CD14-positive monocyte (primary cell): Measurements from ENCODE around the gene ITPKB. TPM values are rescaled to one million over a fixed set of nuclear protein-coding genes. Genes with fewer than 3 reads are reported as not detected.

Experiments
- DNase-seq, 3 donors: peaks; one replicate each; pipeline ENCODE4 v3.0.0-alpha.2; 2011 to 2022
- H2AFZ ChIP-seq: 2 replicates; pipeline ENCODE4 v1.6.0; 2012; ENCODE audit warnings: mild to moderate bottlenecking, low read depth, low read length, inconsistent platforms; ENCODE audit not compliant: insufficient read depth, poor library complexity, severe bottlenecking
- H3K27ac ChIP-seq, 2 donors: 1 replicate in 1 of 2; 2 replicates in 1 of 2; pipeline ENCODE4 v1.5.1; 2012 to 2013; ENCODE audit warnings: low read length in 2 of 2, control low read depth in 1 of 2, inconsistent platforms in 1 of 2, low read depth in 1 of 2, mild to moderate bottlenecking in 1 of 2
- H3K27me3 ChIP-seq, 2 donors: one replicate each; pipeline versions ENCODE4 v1.6.0 to v1.6.1; 2011 to 2013; ENCODE audit warnings: low read length in 2 of 2; ENCODE audit not compliant: control insufficient read depth in 2 of 2, insufficient read depth in 2 of 2
- H3K36me3 ChIP-seq, 2 donors: replicated peaks in 1 of 2; 1 replicate in 1 of 2; 2 replicates in 1 of 2; pipeline versions ENCODE4 v1.5.1 to v1.6.1; 2012 to 2013; ENCODE audit warnings: low read length in 2 of 2, control low read depth in 1 of 2, inconsistent platforms in 1 of 2, mild to moderate bottlenecking in 1 of 2; ENCODE audit not compliant: insufficient read depth in 2 of 2, control insufficient read depth in 1 of 2
- H3K4me1 ChIP-seq, 2 donors: 1 replicate in 1 of 2; 2 replicates in 1 of 2; pipeline versions ENCODE4 v1.5.1 to v1.6.1; 2012 to 2013; ENCODE audit warnings: low read length in 2 of 2, control low read depth in 1 of 2, inconsistent platforms in 1 of 2, mild to moderate bottlenecking in 1 of 2, moderate library complexity in 1 of 2; ENCODE audit not compliant: insufficient read depth in 2 of 2, control insufficient read depth in 1 of 2
- H3K4me2 ChIP-seq: replicated peaks from 2 replicates; pipeline ENCODE3; 2012; ENCODE audit warnings: low read length, moderate library complexity, mild to moderate bottlenecking; ENCODE audit not compliant: poor library complexity, severe bottlenecking; ENCODE audit errors: extremely low read depth
- H3K4me3 ChIP-seq, 3 experiments: fragments of 200-600 bp in 1 of 3; sonication (generic) in 1 of 3; replicated peaks in 1 of 3; 1 replicate in 2 of 3; 2 replicates in 1 of 3; pipeline ENCODE4 v1.5.1; 2011 to 2013; ENCODE audit warnings: low read length in 3 of 3, mild to moderate bottlenecking in 3 of 3, control low read depth in 2 of 3, low read depth in 2 of 3, inconsistent platforms in 1 of 3, moderate library complexity in 1 of 3
- H3K79me2 ChIP-seq: 2 replicates; pipeline ENCODE4 v1.6.0; 2012; ENCODE audit warnings: mild to moderate bottlenecking, control low read depth, inconsistent platforms, low read length, moderate library complexity; ENCODE audit not compliant: insufficient read depth
- H3K9ac ChIP-seq: 2 replicates; pipeline ENCODE4 v1.6.0; 2017; ENCODE audit warnings: low read length, mild to moderate bottlenecking; ENCODE audit not compliant: insufficient read depth, poor library complexity, severe bottlenecking
- H3K9me3 ChIP-seq, 2 donors: replicated peaks in 1 of 2; 1 replicate in 1 of 2; 2 replicates in 1 of 2; pipeline versions ENCODE4 v1.5.1 to v1.6.1; 2012 to 2013; ENCODE audit warnings: low read length in 2 of 2, control low read depth in 1 of 2; ENCODE audit not compliant: control insufficient read depth in 1 of 2, insufficient read depth in 1 of 2
- H4K20me1 ChIP-seq: 2 replicates; pipeline ENCODE4 v1.6.0; 2012; ENCODE audit warnings: mild to moderate bottlenecking, low read length, control low read depth, moderate library complexity; ENCODE audit not compliant: insufficient read depth
- H3K27ac Mint-ChIP-seq, 7 donors: one replicate each; pipeline ENCODE4 v1.8.0; 2020; ENCODE audit warnings: mild to moderate bottlenecking in 7 of 7, mixed read lengths in 7 of 7, moderate library complexity in 6 of 7, inconsistent platforms in 2 of 7
- H3K27me3 Mint-ChIP-seq, 3 donors: one replicate each; pipeline ENCODE4 v1.8.0; 2021 to 2022; ENCODE audit warnings: low read depth in 3 of 3, mild to moderate bottlenecking in 3 of 3, mixed read lengths in 3 of 3, moderate library complexity in 3 of 3, inconsistent platforms in 1 of 3
- H3K36me3 Mint-ChIP-seq, 2 donors: one replicate each; pipeline ENCODE4 v1.8.0; 2020; ENCODE audit warnings: mixed read lengths in 2 of 2, inconsistent platforms in 1 of 2, mild to moderate bottlenecking in 1 of 2
- H3K4me1 Mint-ChIP-seq: one replicate; pipeline ENCODE4 v1.8.0; 2020; ENCODE audit warnings: mild to moderate bottlenecking, mixed read lengths
- H3K4me3 Mint-ChIP-seq, 2 donors: one replicate each; pipeline ENCODE4 v1.8.0; 2020; ENCODE audit warnings: mild to moderate bottlenecking in 2 of 2, mixed read lengths in 2 of 2, moderate library complexity in 1 of 2
- H3K9me3 Mint-ChIP-seq, 7 donors: one replicate each; pipeline ENCODE4 v1.8.0; 2020 to 2022; ENCODE audit warnings: mixed read lengths in 7 of 7, mild to moderate bottlenecking in 6 of 7, moderate library complexity in 6 of 7, inconsistent platforms in 2 of 7
- CTCF ChIP-seq: fragments of 200-600 bp; IDR thresholded peaks from one replicate; pipeline ENCODE4 v1.8.0; 2022; ENCODE audit warnings: antibody characterized with exemption, mild to moderate bottlenecking
- WGBS: methylation state at CpG from one replicate; pipeline ENCODE4 v1.1.5; 2013; ENCODE audit warnings: missing lambda C conversion rate; ENCODE audit not compliant: insufficient coverage; 5-methylcytosine and 5-hydroxymethylcytosine counted together
- intact Hi-C, 2 donors: fragments of 100-400 bp; cut with micrococcal nuclease; formaldehyde crosslinking; loops; one replicate each; pipeline versions ENCODE4 v1.15.0 to v1.15.1; 2023
- polyA plus RNA-seq, 3 donors: library from polyadenylated mRNA; depleted of rRNA in 1 of 3; unstranded in 2 of 3; stranded (reverse) in 1 of 3; fragments of 300-500 nt in 2 of 3; fragments of >200 nt in 1 of 3; fragmentation: Illumina TruSeq in 2 of 3; gene quantifications; 1 replicate in 2 of 3; 2 replicates in 1 of 3; pipeline ENCODE4 v1.2.3, GENCODE V29; 2012 to 2021

ITPKB gene
- polyA plus RNA-seq, 3 donors: 7.3 to 14.4 (median 10.2) TPM

DNA sequence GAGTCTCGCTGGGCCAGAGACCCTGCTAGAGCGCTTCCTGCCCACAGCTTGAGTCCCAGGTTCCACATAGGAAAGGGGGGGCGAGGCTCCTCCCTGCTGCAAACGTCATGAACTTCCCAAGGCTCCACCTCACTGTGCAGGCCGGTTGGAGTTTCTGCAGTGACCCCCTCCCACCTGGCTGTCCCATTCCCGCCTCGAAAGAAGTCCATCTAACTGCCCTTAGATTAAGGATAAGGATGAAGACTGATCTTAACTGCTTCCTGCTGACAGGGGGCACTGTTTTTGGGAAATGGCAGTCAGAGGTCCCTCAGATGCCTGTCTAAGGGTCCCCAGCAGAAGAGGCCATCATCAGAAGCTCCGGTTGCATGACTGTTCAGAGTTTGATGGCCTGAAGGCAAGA, 127.8 kb downstream of the ITPKB start:
- Mint-ChIP-seq H3K36me3 (no peaks in the 10 kb centered on the region), H3K4me3 (no peak overlapping the region), H3K27me3 (peaks cover 2 to 16% (median 4%) of the 10 kb centered on the region in 3 donors), H3K9me3 (peaks cover 0 to 6% (median 2%) of the 10 kb centered on the region in 7 donors), H3K4me1 (no peaks in the 10 kb centered on the region), H3K27ac (peak overlapping the region in 1 of 7 donors; percentile 7)
- H3K4me1 ChIP-seq: no peaks in the 10 kb centered on the region
- H3K4me2 ChIP-seq: no peak overlapping the region
- DNase-seq: no peak
- H3K36me3 ChIP-seq: no peaks in the 10 kb centered on the region
- H3K4me3 ChIP-seq: no peak overlapping the region
- WGBS: 77% methylated on average over 3 of the region's 8 CpGs
- intact Hi-C loops: no loop called here
- H4K20me1 ChIP-seq: no peaks in the 10 kb centered on the region
- no peak overlapping the region for H3K9ac ChIP-seq
- H3K27ac ChIP-seq: no peak overlapping the region
- TF ChIP-seq CTCF: peak; percentile 16
- peaks cover 0 to 2% of the 10 kb centered on the region in 2 donors for H3K27me3 ChIP-seq
- H3K79me2 ChIP-seq: no peaks in the 10 kb centered on the region
- no peak overlapping the region for H2AFZ ChIP-seq
- H3K9me3 ChIP-seq: no peaks in the 10 kb centered on the region

- H3K27ac ChIP-seq: no peak overlapping the region
- Mint-ChIP-seq H3K4me3 (no peak overlapping the region), H3K4me1 (no peaks in the 10 kb centered on the region), H3K27me3 (peaks cover 2 to 16% (median 4%) of the 10 kb centered on the region in 3 donors), H3K36me3 (no peaks in the 10 kb centered on the region), H3K9me3 (peaks cover 0 to 4% (median 0%) of the 10 kb centered on the region in 7 donors), H3K27ac (no peak overlapping the region)
- TF ChIP-seq CTCF: no peak
- no peaks in the 10 kb centered on the region for H3K36me3 ChIP-seq
- H4K20me1 ChIP-seq: no peaks in the 10 kb centered on the region
- H3K79me2 ChIP-seq: no peaks in the 10 kb centered on the region
- no peak for DNase-seq
- H3K4me2 ChIP-seq: no peak overlapping the region
- intact Hi-C loops: no loop called here
- H3K9me3 ChIP-seq: no peaks in the 10 kb centered on the region
- no peak overlapping the region for H3K4me3 ChIP-seq
- no peak overlapping the region for H2AFZ ChIP-seq
- H3K4me1 ChIP-seq: no peaks in the 10 kb centered on the region
- 88% methylated on average over 4 of the region's 7 CpGs for WGBS
- no peak overlapping the region for H3K9ac ChIP-seq
- H3K27me3 ChIP-seq: peaks cover 0 to 2% of the 10 kb centered on the region in 2 donors
These were observed 128.4 kb downstream of the ITPKB start for GRCh38 chr1:226610671-226611070.
